ENCODE results near the gene GRPEL1.
"Not testable (repeated sequence)": the region's sequence is repeated elsewhere in the genome, so short reads cannot be mapped to it uniquely, and the experiment has no call there.

GRPEL1 gene

GRCh38 chr4:7086384-7086783 is 18.5 kb upstream of the GRPEL1 start:
- TF ChIP-seq GABPA (IDR thresholded peaks at IDR 0.05; ENCODE audit: low read depth): no peak
- no peak for TF ChIP-seq CTCF (IDR thresholded peaks at IDR 0.05; ENCODE audit: insufficient read depth, low read length)
- no peak for TF ChIP-seq SPI1 (IDR thresholded peaks at IDR 0.05; ENCODE audit: borderline replicate concordance, low read depth)
- TF ChIP-seq, protein P1, sequence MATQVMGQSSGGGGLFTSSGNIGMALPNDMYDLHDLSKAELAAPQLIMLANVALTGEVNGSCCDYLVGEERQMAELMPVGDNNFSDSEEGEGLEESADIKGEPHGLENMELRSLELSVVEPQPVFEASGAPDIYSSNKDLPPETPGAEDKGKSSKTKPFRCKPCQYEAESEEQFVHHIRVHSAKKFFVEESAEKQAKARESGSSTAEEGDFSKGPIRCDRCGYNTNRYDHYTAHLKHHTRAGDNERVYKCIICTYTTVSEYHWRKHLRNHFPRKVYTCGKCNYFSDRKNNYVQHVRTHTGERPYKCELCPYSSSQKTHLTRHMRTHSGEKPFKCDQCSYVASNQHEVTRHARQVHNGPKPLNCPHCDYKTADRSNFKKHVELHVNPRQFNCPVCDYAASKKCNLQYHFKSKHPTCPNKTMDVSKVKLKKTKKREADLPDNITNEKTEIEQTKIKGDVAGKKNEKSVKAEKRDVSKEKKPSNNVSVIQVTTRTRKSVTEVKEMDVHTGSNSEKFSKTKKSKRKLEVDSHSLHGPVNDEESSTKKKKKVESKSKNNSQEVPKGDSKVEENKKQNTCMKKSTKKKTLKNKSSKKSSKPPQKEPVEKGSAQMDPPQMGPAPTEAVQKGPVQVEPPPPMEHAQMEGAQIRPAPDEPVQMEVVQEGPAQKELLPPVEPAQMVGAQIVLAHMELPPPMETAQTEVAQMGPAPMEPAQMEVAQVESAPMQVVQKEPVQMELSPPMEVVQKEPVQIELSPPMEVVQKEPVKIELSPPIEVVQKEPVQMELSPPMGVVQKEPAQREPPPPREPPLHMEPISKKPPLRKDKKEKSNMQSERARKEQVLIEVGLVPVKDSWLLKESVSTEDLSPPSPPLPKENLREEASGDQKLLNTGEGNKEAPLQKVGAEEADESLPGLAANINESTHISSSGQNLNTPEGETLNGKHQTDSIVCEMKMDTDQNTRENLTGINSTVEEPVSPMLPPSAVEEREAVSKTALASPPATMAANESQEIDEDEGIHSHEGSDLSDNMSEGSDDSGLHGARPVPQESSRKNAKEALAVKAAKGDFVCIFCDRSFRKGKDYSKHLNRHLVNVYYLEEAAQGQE (IDR thresholded peaks at IDR 0.05; ENCODE audit: insufficient replicate concordance, low read depth): no peak
- TF ChIP-seq POLR2AphosphoS5 (IDR thresholded peaks at IDR 0.05; ENCODE audit: low read depth): no peak
- H3K27me3 ChIP-seq (ENCODE audit: insufficient read depth, poor library complexity, severe bottlenecking): peaks cover 19% of the 10 kb centered on the region
- no peak for DNase-seq (ENCODE audit: low read depth in 1 of 2, low spot score in 1 of 2)

DNA sequence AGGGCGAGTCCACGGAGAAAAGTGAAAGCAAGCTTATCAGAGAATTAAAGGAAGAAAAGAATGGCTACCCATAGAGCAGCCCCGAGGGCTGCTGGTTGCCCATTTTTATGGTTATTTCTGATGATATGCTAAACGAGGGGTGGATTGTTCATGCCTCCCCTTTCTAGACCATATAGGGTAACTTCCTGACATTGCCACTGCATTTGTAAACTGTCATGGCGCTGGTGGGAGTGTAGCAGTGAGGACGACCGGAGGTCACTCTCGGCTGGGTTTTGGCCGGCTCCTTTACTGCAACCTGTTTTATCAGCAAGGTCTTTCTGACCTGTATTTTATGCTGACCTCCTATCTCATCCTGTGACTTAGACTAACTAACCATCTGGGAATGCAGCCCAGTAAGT is 16.7 kb upstream of the GRPEL1 start:
- H3K27me3 ChIP-seq (ENCODE audit: insufficient read depth, poor library complexity, severe bottlenecking): peaks cover 17% of the 10 kb centered on the region
- H3K27ac ChIP-seq (replicated peaks); H3K4me3 ChIP-seq (replicated peaks; ENCODE audit: insufficient read depth, low read length); DNase-seq (ENCODE audit: low read depth in 1 of 2, low spot score in 1 of 2): not testable (repeated sequence)

More at GRCh38 chr4:7086384-7086783, 18.5 kb upstream of the GRPEL1 start:
- Histone ChIP-seq H3K27ac (replicated peaks) (no peak overlapping the region), H3K4me3 (replicated peaks; ENCODE audit: insufficient read depth, low read length) (no peak overlapping the region)

GRCh38 chr4:7083597-7084563 is 16.0 kb upstream of the GRPEL1 start:
- no peak for TF ChIP-seq SPI1 (IDR thresholded peaks at IDR 0.05; ENCODE audit: borderline replicate concordance, low read depth)
- TF ChIP-seq CTCF (IDR thresholded peaks at IDR 0.05; ENCODE audit: insufficient read depth, low read length): no peak
- TF ChIP-seq, protein P1 (IDR thresholded peaks at IDR 0.05; ENCODE audit: insufficient replicate concordance, low read depth): no peak
- TF ChIP-seq GABPA (IDR thresholded peaks at IDR 0.05; ENCODE audit: low read depth): no peak
- no peak for TF ChIP-seq POLR2AphosphoS5 (IDR thresholded peaks at IDR 0.05; ENCODE audit: low read depth)
- no peak for DNase-seq (ENCODE audit: low read depth in 1 of 2, low spot score in 1 of 2)

DNA sequence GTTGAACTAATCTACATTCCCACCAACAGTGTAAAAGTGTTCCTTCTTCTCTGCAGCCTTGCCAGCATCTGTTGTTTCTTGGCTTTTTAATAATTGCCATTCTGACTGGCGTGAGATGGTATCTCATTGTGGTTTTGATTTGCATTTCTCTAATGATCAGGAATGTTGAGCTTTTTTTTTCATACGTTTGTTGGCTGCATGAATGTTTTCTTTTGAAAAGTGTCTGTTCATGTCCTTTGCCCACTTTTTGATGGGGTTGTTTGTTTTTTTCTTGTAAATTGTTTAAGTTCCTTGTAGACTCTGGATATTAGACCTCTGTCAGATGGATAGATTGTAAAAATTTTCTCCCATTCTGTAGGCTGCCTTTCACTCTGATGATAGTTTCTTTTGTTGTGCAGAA is 12.0 kb upstream of the GRPEL1 start:
- H3K27ac ChIP-seq (replicated peaks); H3K27me3 ChIP-seq (ENCODE audit: insufficient read depth, poor library complexity, severe bottlenecking); DNase-seq (ENCODE audit: low read depth in 1 of 2, low spot score in 1 of 2); H3K4me3 ChIP-seq (replicated peaks; ENCODE audit: insufficient read depth, low read length): not testable (repeated sequence)

More at GRCh38 chr4:7083597-7084563, 16.0 kb upstream of the GRPEL1 start:
- H3K4me3 ChIP-seq (replicated peaks; ENCODE audit: insufficient read depth, low read length): no peak overlapping the region
- H3K27ac ChIP-seq (replicated peaks): no peak overlapping the region
- peaks cover 13% of the 10 kb centered on the region for H3K27me3 ChIP-seq (ENCODE audit: insufficient read depth, poor library complexity, severe bottlenecking)

DNA sequence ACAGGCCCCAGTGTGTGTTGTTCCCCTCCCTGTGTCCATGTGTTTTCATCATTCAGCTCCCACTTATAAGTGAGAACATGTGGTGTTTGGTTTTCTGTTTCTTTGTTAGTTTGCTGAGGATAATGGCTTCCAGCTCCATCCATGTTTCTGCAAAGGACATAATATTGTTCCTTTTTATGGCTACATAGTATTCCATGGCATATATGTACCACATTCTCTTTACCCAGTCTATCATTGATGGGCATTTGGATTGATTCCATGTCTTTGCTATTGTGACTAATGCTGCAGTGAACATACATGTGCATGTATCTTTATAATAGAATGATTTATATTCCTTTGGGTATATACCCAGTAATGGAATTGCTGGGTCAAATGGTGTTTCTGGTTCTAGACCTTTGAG is 11.6 kb upstream of the GRPEL1 start:
- not testable (repeated sequence) for DNase-seq (ENCODE audit: low read depth in 1 of 2, low spot score in 1 of 2); H3K4me3 ChIP-seq (replicated peaks; ENCODE audit: insufficient read depth, low read length); H3K27ac ChIP-seq (replicated peaks); H3K27me3 ChIP-seq (ENCODE audit: insufficient read depth, poor library complexity, severe bottlenecking)

Data from HL-60 (cell line).